ENCODE measurements around the gene OR2D3. TPM values are rescaled to one million over a fixed set of nuclear protein-coding genes. Genes with fewer than 3 reads are reported as not detected.
"Not testable (repeated sequence)": the region's sequence is repeated elsewhere in the genome, so short reads cannot be mapped to it uniquely, and the experiment has no call there.

The OR2D3 gene
- polyA plus RNA-seq, 1 donor = not detected

DNA sequence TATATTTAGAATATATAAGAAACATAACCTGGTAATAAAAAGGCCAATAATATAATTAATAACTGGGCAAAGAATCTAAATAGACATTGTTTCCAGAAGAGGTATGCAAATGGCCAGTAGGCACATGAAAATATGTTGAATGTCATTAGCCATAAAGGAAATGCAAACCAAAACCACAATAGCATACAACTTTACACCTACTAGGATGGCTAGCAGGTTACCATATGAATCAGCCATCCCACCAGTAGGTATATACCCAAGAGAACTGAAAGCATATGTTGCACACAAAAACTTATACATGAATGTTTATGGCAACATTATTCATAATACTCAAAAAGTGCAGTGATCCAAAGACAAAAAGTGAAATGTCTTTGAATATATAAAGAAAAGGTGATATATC, 25.8 kb upstream of the OR2D3 start:
- no peaks in the 10 kb centered on the region for H3K9me3 ChIP-seq (ENCODE audit: control insufficient read depth, low read depth, low read length)
- no peaks in the 10 kb centered on the region for H3K36me3 ChIP-seq (ENCODE audit: control insufficient read depth, insufficient read depth, low read length)
- H3K4me1 ChIP-seq (ENCODE audit: control insufficient read depth, insufficient read depth, low read length) = no peaks in the 10 kb centered on the region
- H3K27ac ChIP-seq (ENCODE audit: low read length) = no peak overlapping the region
- no peak overlapping the region for H3K4me3 ChIP-seq (ENCODE audit: low read length)
- no peaks in the 10 kb centered on the region for H3K27me3 ChIP-seq (ENCODE audit: control insufficient read depth, insufficient read depth, low read length)
- no peak for DNase-seq

- H3K27ac ChIP-seq (ENCODE audit: low read length) = no peak overlapping the region
- no peaks in the 10 kb centered on the region for H3K27me3 ChIP-seq (ENCODE audit: control insufficient read depth, insufficient read depth, low read length)
- no peak overlapping the region for H3K4me3 ChIP-seq (ENCODE audit: low read length)
- H3K36me3 ChIP-seq (ENCODE audit: control insufficient read depth, insufficient read depth, low read length) = no peaks in the 10 kb centered on the region
- H3K4me1 ChIP-seq (ENCODE audit: control insufficient read depth, insufficient read depth, low read length) = no peaks in the 10 kb centered on the region
- no CpG with 5 or more reads among the region's 1 CpG for WGBS (ENCODE audit: insufficient coverage, low lambda C conversion rate)
- H3K9me3 ChIP-seq (ENCODE audit: control insufficient read depth, low read depth, low read length) = no peaks in the 10 kb centered on the region
- DNase-seq = no peak
Measured at GRCh38 chr11:6898911-6899310, 21.9 kb upstream of the OR2D3 start.

DNA sequence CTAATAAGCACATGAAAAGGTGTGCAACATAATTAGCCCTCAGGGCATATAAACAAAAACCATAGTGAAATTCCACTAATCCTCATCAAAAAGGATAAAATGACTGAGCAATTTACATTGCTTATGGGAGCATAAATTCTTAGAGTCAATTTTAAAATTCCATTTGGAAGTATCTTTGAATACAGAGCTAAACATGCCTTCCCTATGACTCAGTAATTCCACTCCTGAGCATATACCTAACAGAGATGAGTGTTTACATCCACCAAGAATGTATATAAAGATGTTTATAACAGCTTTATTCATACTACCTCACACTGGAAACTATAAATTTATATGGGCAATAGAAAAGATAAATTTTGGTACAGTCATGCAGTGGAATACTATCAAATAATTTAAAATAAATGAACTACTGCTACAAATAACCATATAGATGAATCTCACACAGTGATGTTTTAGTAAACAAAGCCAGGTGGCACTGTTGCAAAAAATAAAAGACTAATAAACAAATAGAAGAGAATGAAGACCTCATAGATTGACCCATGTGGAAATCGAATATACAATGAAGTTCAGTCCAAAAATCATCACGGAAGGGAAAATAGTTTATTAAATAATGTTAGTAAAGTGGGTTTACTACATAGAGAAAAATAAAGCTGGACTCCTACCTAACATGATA, 20.3 kb upstream of the OR2D3 start:
- H3K27me3 ChIP-seq (ENCODE audit: control insufficient read depth, insufficient read depth, low read length) = no peaks in the 10 kb centered on the region
- DNase-seq = no peak
- 83% methylated on average over 2 of the region's 2 CpGs for whole genome bisulfite sequencing (ENCODE audit: insufficient coverage, low lambda C conversion rate)

DNA sequence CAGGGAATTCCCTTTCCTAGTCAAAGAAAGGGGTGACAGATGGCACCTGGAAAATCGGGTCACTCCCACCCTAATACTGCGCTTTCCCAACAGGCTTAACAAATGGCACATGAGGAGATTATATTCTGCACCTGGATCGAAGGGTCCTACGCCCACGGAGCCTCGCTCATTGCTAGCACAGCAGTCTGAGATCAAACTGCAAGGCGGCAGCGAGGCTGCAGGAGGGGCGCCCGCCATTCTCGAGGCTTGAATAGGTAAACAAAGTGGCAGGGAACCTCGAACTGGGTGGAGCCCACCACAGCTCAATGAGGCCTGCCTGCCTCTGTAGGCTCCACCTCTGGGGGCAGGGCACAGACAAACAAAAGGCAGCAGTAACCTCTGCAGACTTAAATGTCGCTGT, 16.0 kb upstream of the OR2D3 start:
- DNase-seq; H3K27ac ChIP-seq (ENCODE audit: low read length); H3K4me3 ChIP-seq (ENCODE audit: low read length); H3K9me3 ChIP-seq (ENCODE audit: control insufficient read depth, low read depth, low read length); H3K36me3 ChIP-seq (ENCODE audit: control insufficient read depth, insufficient read depth, low read length); H3K4me1 ChIP-seq (ENCODE audit: control insufficient read depth, insufficient read depth, low read length); H3K27me3 ChIP-seq (ENCODE audit: control insufficient read depth, insufficient read depth, low read length): not testable (repeated sequence)
- no CpG with 5 or more reads among the region's 13 CpGs for WGBS (ENCODE audit: insufficient coverage, low lambda C conversion rate)

More for the DNA sequence above, 20.3 kb upstream of the OR2D3 start:
- H3K27ac ChIP-seq (ENCODE audit: low read length) = no peak overlapping the region
- H3K9me3 ChIP-seq (ENCODE audit: control insufficient read depth, low read depth, low read length) = no peaks in the 10 kb centered on the region
- no peak overlapping the region for H3K4me3 ChIP-seq (ENCODE audit: low read length)
- H3K4me1 ChIP-seq (ENCODE audit: control insufficient read depth, insufficient read depth, low read length) = no peaks in the 10 kb centered on the region
- H3K36me3 ChIP-seq (ENCODE audit: control insufficient read depth, insufficient read depth, low read length) = no peaks in the 10 kb centered on the region

- Histone ChIP-seq H3K36me3 (ENCODE audit: control insufficient read depth, insufficient read depth, low read length) (no peaks in the 10 kb centered on the region), H3K4me1 (ENCODE audit: control insufficient read depth, insufficient read depth, low read length) (no peaks in the 10 kb centered on the region), H3K4me3 (ENCODE audit: low read length) (no peak overlapping the region), H3K27me3 (ENCODE audit: control insufficient read depth, insufficient read depth, low read length) (no peaks in the 10 kb centered on the region), H3K9me3 (ENCODE audit: control insufficient read depth, low read depth, low read length) (no peaks in the 10 kb centered on the region), H3K27ac (ENCODE audit: low read length) (no peak overlapping the region)
- DNase-seq = no peak
- 100% methylated on average over 2 of the region's 3 CpGs for WGBS (ENCODE audit: insufficient coverage, low lambda C conversion rate)
Measured at GRCh38 chr11:6911378-6911777, 9.4 kb upstream of the OR2D3 start.

GRCh38 chr11:6911948-6912347, 8.9 kb upstream of the OR2D3 start:
- Histone ChIP-seq H3K27me3 (ENCODE audit: control insufficient read depth, insufficient read depth, low read length) (no peaks in the 10 kb centered on the region), H3K4me3 (ENCODE audit: low read length) (no peak overlapping the region), H3K9me3 (ENCODE audit: control insufficient read depth, low read depth, low read length) (no peaks in the 10 kb centered on the region), H3K4me1 (ENCODE audit: control insufficient read depth, insufficient read depth, low read length) (no peaks in the 10 kb centered on the region), H3K36me3 (ENCODE audit: control insufficient read depth, insufficient read depth, low read length) (no peaks in the 10 kb centered on the region), H3K27ac (ENCODE audit: low read length) (no peak overlapping the region)
- DNase-seq = no peak
- WGBS (ENCODE audit: insufficient coverage, low lambda C conversion rate) = no CpG with 5 or more reads among the region's 3 CpGs

DNA sequence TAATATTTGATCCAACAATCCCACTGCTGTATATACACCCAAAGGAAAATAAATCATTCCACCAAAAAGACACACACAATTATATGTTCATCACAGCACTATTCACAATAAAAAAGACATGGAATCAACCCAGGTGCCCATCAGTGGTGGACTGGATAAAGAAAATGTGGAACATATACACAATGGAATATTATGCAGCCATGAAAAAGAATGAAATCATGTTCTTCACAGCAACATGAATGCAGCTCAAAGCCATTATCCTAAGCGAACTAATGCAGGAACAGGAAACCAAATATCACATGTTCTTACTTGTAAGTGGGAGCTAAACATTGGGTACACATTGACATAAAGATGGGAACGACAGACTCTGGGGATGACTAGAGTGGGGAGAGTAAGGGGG, 1.1 kb upstream of the OR2D3 start:
- no peak overlapping the region for H3K4me3 ChIP-seq (ENCODE audit: low read length)
- no peaks in the 10 kb centered on the region for H3K4me1 ChIP-seq (ENCODE audit: control insufficient read depth, insufficient read depth, low read length)
- H3K27me3 ChIP-seq (ENCODE audit: control insufficient read depth, insufficient read depth, low read length) = no peaks in the 10 kb centered on the region
- H3K27ac ChIP-seq (ENCODE audit: low read length) = no peak overlapping the region
- DNase-seq = no peak
- H3K36me3 ChIP-seq (ENCODE audit: control insufficient read depth, insufficient read depth, low read length) = no peaks in the 10 kb centered on the region
- H3K9me3 ChIP-seq (ENCODE audit: control insufficient read depth, low read depth, low read length) = peaks cover 4% of the 10 kb centered on the region
- WGBS (ENCODE audit: insufficient coverage, low lambda C conversion rate) = no CpG with 5 or more reads among the region's 2 CpGs

DNA sequence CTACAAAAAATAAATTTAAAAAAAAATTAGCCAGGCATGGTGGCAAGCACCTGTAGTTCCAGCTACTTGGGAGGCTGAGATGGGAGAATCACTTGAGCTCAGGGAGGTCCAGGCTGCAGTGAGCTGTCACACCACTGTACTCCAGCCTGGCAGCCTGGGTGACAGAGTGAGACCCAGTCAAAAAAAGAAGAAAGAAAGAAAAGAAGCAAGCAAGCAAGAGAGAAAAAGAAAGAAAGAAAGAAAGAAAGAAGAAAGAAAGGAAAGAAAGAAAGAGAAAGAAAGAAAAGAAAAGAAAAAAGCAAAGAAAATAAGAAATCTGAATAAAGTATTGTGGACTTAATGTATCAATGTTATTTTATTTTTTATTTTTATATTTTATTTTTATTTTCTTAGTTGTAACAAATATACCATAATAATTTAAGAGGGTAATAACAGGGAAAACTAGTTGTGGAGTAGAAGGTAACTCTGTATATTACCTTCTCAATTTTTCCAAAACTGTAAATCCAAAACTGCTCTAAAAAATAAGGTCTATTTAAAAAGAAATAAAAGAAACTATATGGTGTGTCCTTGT, 4.3 kb downstream of the OR2D3 start:
- H3K27ac ChIP-seq (ENCODE audit: low read length) = no peak overlapping the region
- H3K4me3 ChIP-seq (ENCODE audit: low read length) = no peak overlapping the region
- no peaks in the 10 kb centered on the region for H3K27me3 ChIP-seq (ENCODE audit: control insufficient read depth, insufficient read depth, low read length)
- no peaks in the 10 kb centered on the region for H3K9me3 ChIP-seq (ENCODE audit: control insufficient read depth, low read depth, low read length)
- H3K36me3 ChIP-seq (ENCODE audit: control insufficient read depth, insufficient read depth, low read length) = no peaks in the 10 kb centered on the region
- no peaks in the 10 kb centered on the region for H3K4me1 ChIP-seq (ENCODE audit: control insufficient read depth, insufficient read depth, low read length)
- DNase-seq = no peak

- Histone ChIP-seq H3K4me3 (ENCODE audit: low read length) (peak overlapping the region; percentile 80), H3K27me3 (ENCODE audit: control insufficient read depth, insufficient read depth, low read length) (no peaks in the 10 kb centered on the region), H3K27ac (ENCODE audit: low read length) (peak overlapping the region; percentile 55), H3K9me3 (ENCODE audit: control insufficient read depth, low read depth, low read length) (no peaks in the 10 kb centered on the region), H3K36me3 (ENCODE audit: control insufficient read depth, insufficient read depth, low read length) (no peaks in the 10 kb centered on the region), H3K4me1 (ENCODE audit: control insufficient read depth, insufficient read depth, low read length) (no peaks in the 10 kb centered on the region)
- WGBS (ENCODE audit: insufficient coverage, low lambda C conversion rate) = 80% methylated on average over 1 of the region's 2 CpGs
- peak in 1 of 2 donors; percentile 40 for DNase-seq
Measured at GRCh38 chr11:6925636-6926207, 4.9 kb downstream of the OR2D3 start.

GRCh38 chr11:6926208-6927029, 5.6 kb downstream of the OR2D3 start, which contains the start of gene ZNF215:
ZNF215 (plus strand) TSS chr11:6926426; CDS start chr11:6932273, 5,847 bp downstream.
- DNase-seq = peak; percentile 77 to 87
- Histone ChIP-seq H3K9me3 (ENCODE audit: control insufficient read depth, low read depth, low read length) (no peaks in the 10 kb centered on the region), H3K27me3 (ENCODE audit: control insufficient read depth, insufficient read depth, low read length) (no peaks in the 10 kb centered on the region), H3K4me3 (ENCODE audit: low read length) (peak within 1 kb of the TSS; percentile 80), H3K36me3 (ENCODE audit: control insufficient read depth, insufficient read depth, low read length) (no peaks in the 10 kb centered on the region), H3K4me1 (ENCODE audit: control insufficient read depth, insufficient read depth, low read length) (no peaks in the 10 kb centered on the region), H3K27ac (ENCODE audit: low read length) (peak within 1 kb of the TSS; percentile 55)
- no CpG with 5 or more reads among the region's 61 CpGs for WGBS (ENCODE audit: insufficient coverage, low lambda C conversion rate)
